CD4-positive, alpha-beta T cell treated with Interleukin-15 for 1 hour (primary cell): ENCODE data around the gene TECPR1.

Source experiments
- DNase-seq: peaks from one replicate; pipeline ENCODE4 v3.0.0-alpha.2; 2020

Gene TECPR1

GRCh38 chr7:98283127-98283886 lies 31.3 kb upstream of the TECPR1 start:
- peak; percentile 65 for DNase-seq

GRCh38 chr7:98282703-98283102 lies 30.7 kb upstream of the TECPR1 start:
- no peak for DNase-seq

GRCh38 chr7:98281757-98282606 lies 29.9 kb upstream of the TECPR1 start:
- DNase-seq, result no peak

- DNase-seq, result peak; percentile 92
These were observed 29.0 kb upstream of the TECPR1 start, which contains the start of gene BRI3 for GRCh38 chr7:98280791-98281756. Gene BRI3, plus strand, starts transcription at chr7:98281686. Its CDS starts 110 bp downstream, at chr7:98281796.

GRCh38 chr7:98280296-98280695 lies 28.3 kb upstream of the TECPR1 start:
- DNase-seq, result no peak

GRCh38 chr7:98278936-98279335 lies 26.9 kb upstream of the TECPR1 start:
- DNase-seq, result no peak

- no peak for DNase-seq
These were observed 26.4 kb upstream of the TECPR1 start for GRCh38 chr7:98278408-98278807.

- no peak for DNase-seq
These were observed 24.3 kb upstream of the TECPR1 start for GRCh38 chr7:98276241-98276761.

- DNase-seq, result no peak
These were observed 15.3 kb upstream of the TECPR1 start for GRCh38 chr7:98267303-98267702.

GRCh38 chr7:98266840-98267239 lies 14.8 kb upstream of the TECPR1 start:
- no peak for DNase-seq

- no peak for DNase-seq
These were observed 13.8 kb upstream of the TECPR1 start for GRCh38 chr7:98265841-98266271.

- DNase-seq, result no peak
These were observed 5.7 kb upstream of the TECPR1 start for GRCh38 chr7:98257701-98258100.

- DNase-seq, result no peak
These were observed 4.4 kb upstream of the TECPR1 start for GRCh38 chr7:98256431-98256830.

GRCh38 chr7:98254951-98255610 lies 3.0 kb upstream of the TECPR1 start:
- DNase-seq, result no peak

- no peak for DNase-seq
These were observed 2.5 kb upstream of the TECPR1 start for GRCh38 chr7:98254516-98254915.

GRCh38 chr7:98252425-98253054 lies 508 bp upstream of the TECPR1 start:
- no peak for DNase-seq

- peak; percentile 57 for DNase-seq
These were observed 816 bp downstream of the TECPR1 start for GRCh38 chr7:98251231-98251600.

- DNase-seq, result peak; percentile 56
These were observed 1.2 kb downstream of the TECPR1 start for GRCh38 chr7:98250789-98251188.

- no peak for DNase-seq
These were observed 2.9 kb downstream of the TECPR1 start for GRCh38 chr7:98249106-98249505.

- DNase-seq, result no peak
These were observed 3.9 kb downstream of the TECPR1 start for GRCh38 chr7:98248156-98248555.

GRCh38 chr7:98244871-98245270 lies 7.2 kb downstream of the TECPR1 start:
- no peak for DNase-seq

- no peak for DNase-seq
These were observed 9.1 kb downstream of the TECPR1 start for GRCh38 chr7:98242934-98243333.
